WTC11 (cell line): ENCODE results near the gene SP140L. TPM values are rescaled to one million over a fixed set of nuclear protein-coding genes. Genes with fewer than 3 reads are reported as not detected.

ENCODE experiments used
- ATAC-seq: fragments of 200-7000 bp; cut with Tn5 transposase; 2 replicates; pipeline ENCODE4 v1.10.0; 2021; ENCODE audit warnings: mild to moderate bottlenecking, moderate library complexity
- CTCF ChIA-PET: fragments of 300-600 bp; sonication (Branson Sonifier 250); formaldehyde crosslinking; loops from one replicate; lab custom pipeline; 2021; ENCODE audit warnings: antibody characterized with exemption; lab: Charles Lee
- POLR2A ChIA-PET: fragments of 350-600 bp; sonication (Branson Sonifier 250); formaldehyde crosslinking; loops from one replicate; lab custom pipeline; 2021; ENCODE audit warnings: antibody characterized with exemption; lab: Charles Lee
- DNase-seq: peaks from one replicate; pipeline ENCODE4 v3.0.0; 2021; ENCODE audit warnings: low spot score
- H3K27ac Mint-ChIP-seq: 2 replicates; pipeline ENCODE4 v1.8.0; 2021; ENCODE audit warnings: mixed read lengths
- H3K27me3 Mint-ChIP-seq: 2 replicates; pipeline ENCODE4 v1.8.0; 2021; ENCODE audit warnings: low read depth, mild to moderate bottlenecking, moderate library complexity, mixed read lengths
- H3K36me3 Mint-ChIP-seq: 2 replicates; pipeline ENCODE4 v1.8.0; 2021; ENCODE audit warnings: mixed read lengths
- H3K4me1 Mint-ChIP-seq: 2 replicates; pipeline ENCODE4 v1.8.0; 2022; ENCODE audit warnings: mixed read lengths
- H3K4me3 Mint-ChIP-seq: 2 replicates; pipeline ENCODE4 v1.8.0; 2021; ENCODE audit warnings: mild to moderate bottlenecking, moderate library complexity, mixed read lengths
- H3K9me3 Mint-ChIP-seq: 2 replicates; pipeline ENCODE4 v1.8.0; 2021; ENCODE audit warnings: mixed read lengths
- AR ChIP-seq: fragments of 250-450 bp; sonication (Bioruptor Pico); IDR thresholded peaks from 2 replicates; pipeline ENCODE4 v1.9.0; 2021; ENCODE audit warnings: mild to moderate bottlenecking
- ARID4B ChIP-seq: sonication (generic); formaldehyde crosslinking; IDR thresholded peaks from 2 replicates; pipeline ENCODE4 v1.8.0; 2023; ENCODE audit warnings: missing genetic modification reagents, mild to moderate bottlenecking, borderline replicate concordance
- CREB1 ChIP-seq: sonication (generic); formaldehyde crosslinking; IDR thresholded peaks from 2 replicates; pipeline ENCODE4 v1.8.0; 2023; ENCODE audit warnings: mild to moderate bottlenecking, missing genetic modification reagents
- CREM ChIP-seq: sonication (generic); formaldehyde crosslinking; IDR thresholded peaks from 2 replicates; pipeline ENCODE4 v1.8.1; 2022; ENCODE audit warnings: mild to moderate bottlenecking, missing genetic modification reagents, moderate library complexity
- FOXP4 ChIP-seq: sonication (generic); formaldehyde crosslinking; IDR thresholded peaks from 2 replicates; pipeline ENCODE4 v1.8.0; 2022; ENCODE audit warnings: mild to moderate bottlenecking, missing genetic modification reagents
- NFYB ChIP-seq: sonication (generic); formaldehyde crosslinking; conservative IDR thresholded peaks from 2 replicates; pipeline ENCODE4 v1.8.0; 2022; ENCODE audit warnings: low read depth, missing genetic modification reagents
- NR2C2 ChIP-seq: sonication (generic); formaldehyde crosslinking; IDR thresholded peaks from 2 replicates; pipeline ENCODE4 v1.8.0; 2022; ENCODE audit warnings: mild to moderate bottlenecking, missing genetic modification reagents
- SOX15 ChIP-seq: fragments of 250-450 bp; sonication (Bioruptor Pico); IDR thresholded peaks from 2 replicates; pipeline ENCODE4 v1.9.0; 2021; ENCODE audit warnings: mild to moderate bottlenecking
- TCF7 ChIP-seq: sonication (generic); formaldehyde crosslinking; IDR thresholded peaks from 2 replicates; pipeline ENCODE4 v1.8.0; 2022; ENCODE audit warnings: mild to moderate bottlenecking, low read depth, missing genetic modification reagents, moderate library complexity
- USF1 ChIP-seq: sonication (generic); formaldehyde crosslinking; IDR thresholded peaks from 2 replicates; pipeline ENCODE4 v1.8.0; 2022; ENCODE audit warnings: mild to moderate bottlenecking, missing genetic modification reagents
- ZNF121 ChIP-seq: sonication (generic); formaldehyde crosslinking; IDR thresholded peaks from 2 replicates; pipeline ENCODE4 v1.8.0; 2023; ENCODE audit warnings: missing genetic modification reagents
- ZNF396 ChIP-seq: fragments of 250-450 bp; sonication (Bioruptor Pico); IDR thresholded peaks from 2 replicates; pipeline ENCODE4 v1.8.0; 2021; ENCODE audit warnings: mild to moderate bottlenecking, moderate library complexity, borderline replicate concordance
- ZNF532 ChIP-seq: fragments of 250-450 bp; sonication (Bioruptor Pico); IDR thresholded peaks from 2 replicates; pipeline ENCODE4 v1.9.0; 2021; ENCODE audit warnings: mild to moderate bottlenecking, borderline replicate concordance
- total RNA-seq: library from RNA; stranded (reverse); gene quantifications from 3 replicates; pipeline ENCODE4 v1.2.3, GENCODE V29; 2021

The SP140L gene
- total RNA-seq, 1 experiment from 2014 or later = 3.2 TPM

GRCh38 chr2:230417436-230417835 lies 90.4 kb downstream of the SP140L start:
- DNase-seq = no peak
- H3K4me1 Mint-ChIP-seq = peaks cover 3% of the 10 kb centered on the region; the same call in 1 of the 2 replicates
- H3K4me3 Mint-ChIP-seq = no peak overlapping the region
- CTCF ChIA-PET = no interaction called here
- TF ChIP-seq ZNF121 (CRISPR knock-in tag) = no peak
- TF ChIP-seq USF1 (CRISPR knock-in tag) = no peak
- TF ChIP-seq ZNF396 = no peak
- no peak for TF ChIP-seq AR (CRISPR knock-in tag)
- no peak for TF ChIP-seq FOXP4
- TF ChIP-seq CREB1 = no peak
- no peak for TF ChIP-seq ARID4B (CRISPR knock-in tag)
- TF ChIP-seq TCF7 = no peak
- no peak for TF ChIP-seq SOX15 (CRISPR knock-in tag)
- TF ChIP-seq NFYB (CRISPR knock-in tag) = no peak
- TF ChIP-seq CREM = no peak
- no peak for TF ChIP-seq NR2C2
- TF ChIP-seq ZNF532 = no peak
- H3K27ac Mint-ChIP-seq = no peak overlapping the region
- H3K36me3 Mint-ChIP-seq = no peaks in the 10 kb centered on the region
- ATAC-seq = no peak
- H3K9me3 Mint-ChIP-seq = no peaks in the 10 kb centered on the region
- H3K27me3 Mint-ChIP-seq = peaks cover 11% of the 10 kb centered on the region
- POLR2A ChIA-PET = no interaction called here
